HL-60/S4 treated with retinoic acid at 250 ng/mL for 4 days and 3 days (cell line): ENCODE results near the gene CPLX4.

Experiments
- in situ Hi-C: fragments of 300-500 bp; cut with MboI; formaldehyde crosslinking; loops from 2 replicates; pipeline ENCODE4 v1.7.0; 2022; ENCODE audit warnings: low sequenced_read_pairs

The CPLX4 gene

DNA sequence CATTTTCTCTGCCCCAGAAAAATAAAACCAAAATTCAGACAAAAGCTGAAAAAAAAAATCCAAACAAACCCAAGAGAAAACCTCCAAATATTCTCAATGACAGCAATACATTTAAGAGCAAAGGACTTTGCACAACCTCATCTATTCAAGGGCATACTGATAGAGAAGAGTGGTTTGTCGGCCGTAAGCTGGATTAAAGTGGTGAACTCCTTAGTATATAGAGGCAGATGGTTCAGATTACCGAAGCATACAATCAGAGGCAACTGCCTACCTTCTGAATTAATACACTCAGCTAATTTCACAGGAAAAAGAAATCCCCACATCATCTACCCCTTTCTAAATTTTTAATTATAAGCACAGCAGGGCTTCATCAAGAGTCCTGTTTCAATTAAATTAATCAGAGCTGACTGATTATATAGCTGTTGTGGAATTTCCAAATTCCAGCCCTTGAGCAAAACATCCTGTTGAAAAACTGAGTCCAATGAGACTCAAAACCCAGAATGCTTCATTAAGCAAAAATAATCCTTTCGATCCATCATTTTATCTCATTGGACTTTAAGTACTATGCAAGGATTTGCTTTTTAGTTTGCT lies at the start of gene CPLX4:
TSS of gene CPLX4 (minus strand) at position 190 of the 591 bp plus-strand sequence. CDS start at position 3, 187 bp downstream.
- in situ Hi-C loops: no loop called here

DNA sequence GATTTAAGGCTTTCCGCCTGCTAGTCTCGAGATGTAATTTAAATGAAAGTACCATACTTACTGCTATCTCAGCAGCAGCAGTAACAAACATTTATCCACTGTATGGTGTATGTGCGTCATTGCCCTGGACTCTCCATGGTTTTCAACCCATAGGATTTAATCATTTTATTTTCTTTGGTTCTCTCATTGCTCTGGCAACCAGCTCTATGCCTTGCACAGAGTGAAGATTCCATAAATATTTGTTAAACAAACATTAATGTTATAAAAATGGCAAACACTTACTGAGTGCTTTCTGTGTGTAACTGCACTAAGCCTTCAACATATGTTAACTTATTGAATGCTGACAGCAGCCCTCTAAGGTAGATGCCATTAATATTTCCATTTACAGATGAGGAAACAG lies 41.9 kb upstream of the CPLX4 start:
- in situ Hi-C loops: no loop called here

- in situ Hi-C loops: no loop called here
Observed at GRCh38 chr18:59359576-59359952, 41.1 kb upstream of the CPLX4 start.

GRCh38 chr18:59358712-59359575 lies 40.5 kb upstream of the CPLX4 start, which contains the start of gene LMAN1:
Gene LMAN1, minus strand, starts transcription at chr18:59359265. Its CDS starts 21 bp downstream, at chr18:59359244.
- in situ Hi-C loops: no loop called here

- in situ Hi-C loops: no loop called here
Observed at GRCh38 chr18:59358414-59358711, 39.9 kb upstream of the CPLX4 start.

GRCh38 chr18:59357928-59358327 lies 39.5 kb upstream of the CPLX4 start:
- in situ Hi-C loops: no loop called here

- in situ Hi-C loops: no loop called here
Observed at GRCh38 chr18:59354731-59355130, 36.3 kb upstream of the CPLX4 start.

DNA sequence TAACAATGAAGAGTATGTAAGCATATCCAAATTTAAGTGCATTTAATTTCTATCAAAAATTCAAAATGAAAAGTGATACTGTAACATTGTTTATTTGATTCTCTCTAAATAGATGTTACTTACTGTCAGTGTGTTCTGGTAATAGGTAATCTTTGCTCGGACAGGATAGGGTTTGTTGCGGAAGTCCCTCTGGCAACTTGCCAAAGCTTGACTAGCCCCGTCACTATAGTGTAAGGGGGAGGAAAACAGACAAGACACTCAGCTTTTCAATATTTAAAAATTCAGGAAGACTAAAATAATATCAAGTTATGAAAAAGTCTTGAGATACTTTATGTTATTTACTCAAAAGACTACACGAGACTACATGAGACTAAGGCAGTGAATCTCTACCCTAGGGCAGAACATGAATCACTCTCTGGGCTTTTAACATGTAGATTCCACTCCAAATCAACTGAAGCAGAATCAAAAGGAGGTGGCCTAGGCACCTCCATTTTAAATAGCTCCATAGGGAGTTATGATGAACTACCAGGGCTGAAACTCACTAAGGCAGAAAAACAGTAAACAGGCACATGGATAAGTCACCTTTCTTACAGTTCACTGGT lies 34.7 kb upstream of the CPLX4 start:
- in situ Hi-C loops: no loop called here

DNA sequence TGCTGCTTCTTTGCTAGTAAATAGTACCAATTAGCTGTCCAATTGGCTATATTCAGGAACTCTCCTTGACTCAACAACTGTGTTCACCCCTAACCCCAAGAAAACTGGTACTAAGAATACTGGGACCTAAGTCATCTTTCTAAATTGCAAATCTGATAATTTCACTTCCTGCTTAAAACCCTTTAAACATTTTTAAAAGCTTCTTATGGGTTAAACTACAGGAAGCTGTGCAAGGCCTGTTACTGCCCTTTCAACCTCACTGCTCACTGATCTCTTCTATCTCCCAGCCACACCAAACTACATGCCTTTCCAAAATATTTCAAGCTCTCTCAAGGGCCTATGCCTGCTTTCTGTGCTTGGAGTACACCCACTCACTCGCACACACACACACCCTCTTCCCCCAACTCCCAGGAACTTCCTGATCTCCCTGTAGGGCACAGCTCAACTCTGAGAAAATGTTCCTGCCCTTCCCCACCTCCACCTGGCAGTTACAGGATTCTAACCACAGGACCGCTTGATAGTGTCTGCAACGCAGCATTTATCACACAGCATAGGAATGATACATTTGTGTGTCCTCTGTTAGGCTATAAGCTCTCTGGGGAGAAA lies 33.9 kb upstream of the CPLX4 start:
- in situ Hi-C loops: no loop called here

DNA sequence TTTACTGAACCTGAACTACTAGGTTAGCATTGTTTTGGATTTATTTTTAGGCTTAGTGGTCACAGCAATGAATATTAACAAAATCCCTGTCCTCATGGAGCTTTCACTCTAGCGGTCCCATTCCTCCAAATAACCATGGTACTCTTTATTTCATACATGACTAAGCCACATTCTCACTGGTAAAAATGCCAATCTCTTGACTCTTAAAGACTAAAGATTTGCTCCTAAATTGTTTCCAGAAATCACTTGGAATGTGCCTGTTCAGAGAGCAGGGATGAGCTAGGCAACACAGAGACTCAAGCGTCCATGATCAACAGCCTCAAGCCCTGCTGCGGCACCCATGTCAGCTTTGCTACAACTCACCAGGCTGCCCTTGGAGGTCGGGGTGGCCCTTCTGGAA lies 27.1 kb upstream of the CPLX4 start:
- in situ Hi-C loops: no loop called here

- in situ Hi-C loops: no loop called here
Observed at GRCh38 chr18:59344996-59345395, 26.5 kb upstream of the CPLX4 start.

DNA sequence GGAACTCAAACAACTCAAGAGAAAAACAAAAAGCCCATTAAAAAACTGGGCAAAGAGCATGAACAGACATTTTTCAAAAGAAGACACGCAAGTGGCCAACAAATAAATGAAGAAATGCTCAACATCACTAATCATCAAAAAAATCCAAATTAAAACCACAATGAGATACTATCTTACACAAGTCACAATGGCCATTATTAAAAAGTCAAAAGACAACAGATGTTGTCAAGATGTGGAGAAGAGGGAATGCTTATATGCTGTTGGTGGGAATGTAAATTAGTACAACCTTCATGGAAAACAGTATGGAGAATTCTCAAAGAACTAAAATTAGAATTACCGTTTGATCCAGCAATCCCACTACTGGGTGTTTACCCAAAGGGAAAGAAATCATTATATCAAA lies 25.5 kb upstream of the CPLX4 start:
- in situ Hi-C loops: no loop called here

DNA sequence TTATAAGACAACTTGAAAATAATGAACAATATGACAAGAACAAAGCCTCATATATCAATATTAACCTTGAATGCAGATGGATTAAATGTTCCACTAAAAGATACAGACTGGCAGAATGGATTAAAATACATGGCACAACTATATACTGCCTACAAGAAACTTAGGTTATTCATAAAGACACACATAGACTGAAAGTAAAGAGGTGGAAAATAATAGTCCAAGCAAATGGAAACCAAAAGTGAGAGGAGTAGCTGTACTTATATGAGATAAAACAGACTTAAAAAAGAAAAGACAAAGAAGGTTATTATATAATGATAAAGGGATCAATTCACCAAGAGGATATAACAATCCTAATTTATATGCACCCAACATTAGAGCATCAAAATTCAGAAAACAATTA lies 22.4 kb upstream of the CPLX4 start:
- in situ Hi-C loops: no loop called here

GRCh38 chr18:59340312-59340711 lies 21.9 kb upstream of the CPLX4 start:
- in situ Hi-C loops: no loop called here

DNA sequence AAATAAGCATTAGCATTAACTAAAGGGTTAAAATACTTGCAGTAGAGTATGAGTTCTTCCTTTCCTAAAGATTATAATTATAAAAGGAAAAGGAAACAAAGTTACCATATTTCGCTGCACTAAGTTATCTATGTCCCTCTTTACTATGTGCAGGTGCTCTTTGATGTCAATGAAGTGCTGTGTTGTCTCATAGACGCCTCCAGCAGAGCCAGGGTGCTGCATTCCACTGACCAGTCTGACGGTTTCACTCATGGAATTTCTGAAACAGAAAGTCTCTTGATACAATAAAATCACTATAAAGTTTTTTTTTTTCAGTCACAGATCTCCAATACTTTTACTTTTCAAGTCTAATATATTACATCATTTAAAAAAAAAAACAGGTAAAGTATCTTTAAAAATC lies 14.5 kb upstream of the CPLX4 start:
- in situ Hi-C loops: no loop called here

DNA sequence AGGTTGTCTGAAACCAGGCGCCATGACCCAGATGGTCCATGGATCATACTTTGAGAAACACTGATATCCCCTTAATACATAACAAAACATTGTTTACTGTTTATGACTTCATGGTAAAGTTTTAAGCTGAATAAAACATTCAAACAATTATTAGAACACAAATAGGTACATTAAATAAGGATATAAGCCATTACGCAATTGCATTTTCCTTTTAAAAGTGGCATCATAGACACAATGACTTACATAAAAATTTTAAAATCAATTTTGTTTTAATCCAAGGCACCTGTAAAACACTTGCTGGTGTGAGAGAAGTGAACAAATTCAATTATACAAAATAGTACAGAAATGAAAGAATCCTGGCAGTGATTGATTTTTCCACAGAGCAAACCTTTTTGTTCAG lies 10.2 kb upstream of the CPLX4 start:
- in situ Hi-C loops: no loop called here

- in situ Hi-C loops: no loop called here
Observed at GRCh38 chr18:59325965-59326364, 7.5 kb upstream of the CPLX4 start.

GRCh38 chr18:59324623-59324971 lies 6.1 kb upstream of the CPLX4 start:
- in situ Hi-C loops: no loop called here

GRCh38 chr18:59323931-59324622 lies 5.6 kb upstream of the CPLX4 start:
- in situ Hi-C loops: no loop called here

GRCh38 chr18:59311631-59312030 lies 6.8 kb downstream of the CPLX4 start:
- in situ Hi-C loops: no loop called here

GRCh38 chr18:59308938-59309260 lies 9.6 kb downstream of the CPLX4 start:
- in situ Hi-C loops: no loop called here
